NCI-H2196 (cell line): Measurements from ENCODE around the gene NDUFA13.

Experiments
- DNase-seq: peaks from one replicate; lab custom pipeline; 2025; ENCODE audit not compliant: unreplicated experiment; lab: John Stamatoyannopoulos, UW

The NDUFA13 gene

DNA sequence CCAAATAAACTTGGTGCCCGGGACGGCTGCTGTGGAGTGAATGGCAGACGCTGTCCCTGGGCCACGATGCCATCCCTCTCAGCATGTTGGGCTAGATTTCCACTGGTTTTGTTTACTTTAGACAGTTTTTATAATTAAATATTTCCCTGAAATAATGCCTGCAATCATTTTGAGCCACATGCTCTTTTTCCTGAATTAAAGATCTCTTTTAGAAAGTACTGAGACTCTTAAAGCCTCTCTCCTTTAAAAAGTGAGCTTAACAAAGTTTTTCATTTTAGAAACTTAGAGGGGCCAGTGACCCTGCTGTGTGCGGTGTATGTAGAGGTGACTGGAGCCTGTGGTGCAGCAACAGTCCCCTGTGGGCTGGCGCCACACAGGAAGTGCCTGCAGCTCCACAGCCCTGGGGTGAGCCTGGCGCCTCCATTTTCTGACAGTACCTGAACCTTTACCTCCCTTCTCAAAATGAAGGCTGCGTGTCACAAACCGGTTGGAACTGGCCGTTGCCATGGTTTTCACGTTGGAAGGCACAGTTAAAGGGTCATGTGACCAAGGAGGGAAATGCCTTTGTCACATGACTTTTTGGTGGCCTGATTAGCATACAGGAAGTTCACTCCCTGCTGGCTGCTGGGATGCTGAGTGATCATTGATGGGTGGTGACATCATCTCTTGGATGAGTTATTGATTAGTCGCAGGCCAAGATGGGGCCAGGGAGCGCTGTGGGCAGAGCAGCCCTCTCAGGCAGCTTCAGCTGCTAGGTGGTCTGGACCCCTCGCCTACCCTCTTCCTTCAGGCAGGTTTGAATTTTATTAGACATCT, 26.9 kb upstream of the NDUFA13 start:
- DNase-seq, result peak; percentile 95

DNA sequence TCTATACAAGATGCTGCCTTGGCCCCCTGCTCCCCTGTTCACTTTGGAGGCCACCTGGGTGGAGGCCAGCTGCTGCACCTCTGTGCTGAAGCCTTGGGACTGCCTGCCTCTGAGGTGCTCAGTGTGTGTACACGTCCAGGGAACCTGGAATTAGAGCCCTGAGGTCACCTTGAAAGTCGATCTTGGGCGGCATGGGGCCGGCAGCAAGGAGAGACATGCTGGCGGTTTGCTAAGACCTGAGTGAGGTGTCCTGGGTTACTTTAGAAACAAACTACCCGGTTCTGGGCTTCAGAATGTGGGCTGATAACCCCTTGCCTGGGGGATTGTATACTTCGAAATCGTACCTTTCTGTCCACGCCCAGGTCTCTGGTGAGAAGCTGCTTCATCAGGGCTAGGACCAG, 26.2 kb upstream of the NDUFA13 start:
- no peak for DNase-seq

DNA sequence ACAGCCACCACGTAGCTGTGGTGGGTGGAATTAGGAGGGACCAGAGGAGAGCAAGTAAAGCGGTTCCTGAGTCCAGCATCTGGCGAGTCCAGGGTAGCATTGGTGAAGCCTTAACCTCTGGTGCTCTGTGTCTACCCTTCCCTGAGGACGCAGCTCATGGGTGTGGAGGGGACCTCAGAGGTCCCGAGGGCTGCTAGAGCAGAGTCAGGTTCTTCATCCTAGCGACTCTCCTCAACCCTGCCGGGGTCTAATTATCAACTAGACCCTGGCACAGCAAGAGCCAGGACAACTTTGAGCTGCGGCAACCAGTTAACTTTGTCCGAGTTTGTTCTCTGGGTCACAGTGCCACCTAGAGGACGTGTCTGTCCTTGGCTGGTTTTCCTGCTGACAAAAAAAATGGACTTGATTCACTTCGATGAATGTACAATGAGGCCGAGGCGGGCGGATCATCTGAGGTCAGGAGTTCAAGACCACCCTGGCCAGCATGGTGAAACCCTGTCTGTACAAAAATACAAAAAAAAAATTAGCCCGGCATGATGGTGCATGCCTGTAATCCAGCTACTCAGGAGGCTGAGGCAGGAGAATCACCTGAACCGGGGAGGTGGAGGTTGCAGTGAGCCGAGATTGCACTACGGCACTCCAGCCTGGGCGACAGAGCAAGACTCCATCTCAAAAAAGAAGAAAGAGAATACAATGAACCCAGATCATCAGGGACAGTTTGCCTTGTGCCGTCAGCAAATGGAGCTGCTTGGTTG, 25.6 kb upstream of the NDUFA13 start:
- peak; percentile 75 for DNase-seq

DNA sequence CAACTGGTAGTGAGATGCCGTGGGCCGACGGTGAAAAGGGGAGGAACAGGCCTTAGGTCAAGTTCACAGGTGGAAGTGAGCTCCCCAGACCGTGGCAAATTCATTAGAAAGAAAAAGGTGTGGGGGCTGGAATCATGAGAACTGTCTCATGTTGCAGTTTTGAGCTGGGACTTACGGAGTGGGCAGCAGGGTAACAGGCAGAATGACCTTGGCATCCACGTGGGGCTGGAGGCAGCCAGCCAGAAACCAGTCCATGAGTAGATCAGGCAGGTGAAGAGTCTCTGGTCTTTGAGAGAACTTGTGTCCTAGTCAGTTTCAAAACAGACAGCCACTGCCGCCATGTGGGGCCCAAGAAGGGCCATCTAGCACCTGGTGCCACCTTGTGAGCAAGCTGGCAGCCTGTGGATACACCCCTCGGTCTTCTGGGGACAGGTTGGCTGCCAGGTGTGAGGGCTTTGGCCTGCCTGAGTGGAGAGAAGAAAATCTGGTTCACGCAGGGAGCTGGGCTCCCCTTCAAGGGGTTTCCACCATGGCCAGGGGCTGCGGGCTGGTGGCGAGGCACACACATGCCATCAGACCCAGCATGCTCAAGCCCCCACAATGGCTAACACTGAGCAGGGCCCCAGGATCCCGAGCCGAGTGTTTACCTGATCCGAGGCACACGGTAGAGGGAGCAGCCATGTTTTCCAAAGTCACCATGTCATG, 24.6 kb upstream of the NDUFA13 start:
- DNase-seq, result no peak

DNA sequence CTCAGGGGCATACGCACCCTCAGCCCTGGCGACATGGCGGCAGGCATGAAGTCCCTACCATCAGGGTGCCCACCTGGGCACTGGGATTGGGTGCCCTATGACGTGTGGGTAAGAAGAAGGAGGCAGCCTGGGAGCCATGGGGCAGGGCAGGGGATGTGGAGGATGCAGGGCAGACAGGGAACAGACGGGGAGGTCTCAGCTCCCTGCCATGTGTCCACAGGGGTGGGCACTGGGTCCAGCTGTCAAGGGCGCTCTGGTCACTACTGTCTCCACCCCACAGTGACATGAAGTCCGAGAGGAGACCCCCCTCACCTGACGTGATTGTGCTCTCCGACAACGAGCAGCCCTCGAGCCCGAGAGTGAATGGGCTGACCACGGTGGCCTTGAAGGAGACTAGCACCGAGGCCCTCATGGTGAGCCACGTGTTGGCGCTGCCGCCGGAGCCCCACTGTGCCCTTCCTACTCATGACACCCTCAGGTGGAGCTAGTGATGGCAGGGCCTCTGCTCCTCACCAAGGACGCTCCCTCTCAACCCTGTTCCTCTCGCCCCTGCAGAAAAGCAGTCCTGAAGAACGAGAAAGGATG, 23.9 kb upstream of the NDUFA13 start:
- no peak for DNase-seq

DNA sequence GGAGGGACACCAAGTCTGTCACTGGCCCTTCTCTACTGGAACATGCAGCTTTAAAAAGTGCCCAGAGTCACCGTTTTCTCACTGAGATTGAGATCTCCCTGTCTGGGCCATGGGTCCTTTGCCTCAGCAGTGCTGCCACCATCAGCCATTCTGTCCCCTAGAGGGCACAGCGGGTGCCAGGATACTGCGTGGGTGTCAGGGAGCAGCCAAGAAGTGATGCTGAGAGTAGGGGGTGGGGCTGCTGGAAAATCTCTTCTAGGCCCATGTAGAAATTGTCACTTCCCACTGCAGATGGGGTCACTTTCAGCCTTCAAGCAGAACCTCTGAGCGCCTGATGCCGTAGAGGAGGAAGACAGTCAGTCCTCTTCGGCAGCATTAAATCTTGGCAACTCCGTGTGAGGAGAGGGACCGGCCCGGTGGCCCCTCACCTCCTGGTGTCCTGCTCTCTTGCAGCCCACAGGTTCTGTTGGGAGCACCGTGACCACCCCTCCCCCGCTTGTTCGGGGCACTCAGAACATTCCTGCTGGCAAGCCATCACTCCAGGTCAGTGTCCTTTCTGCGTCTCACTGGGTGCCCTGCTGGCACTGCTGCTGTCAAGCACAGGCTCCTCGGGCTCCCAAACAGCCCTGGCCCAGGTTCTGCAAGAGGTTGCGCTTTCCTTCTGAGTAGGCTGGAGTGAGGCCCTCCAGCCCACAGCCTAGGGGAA, 22.0 kb upstream of the NDUFA13 start:
- DNase-seq, result no peak

DNA sequence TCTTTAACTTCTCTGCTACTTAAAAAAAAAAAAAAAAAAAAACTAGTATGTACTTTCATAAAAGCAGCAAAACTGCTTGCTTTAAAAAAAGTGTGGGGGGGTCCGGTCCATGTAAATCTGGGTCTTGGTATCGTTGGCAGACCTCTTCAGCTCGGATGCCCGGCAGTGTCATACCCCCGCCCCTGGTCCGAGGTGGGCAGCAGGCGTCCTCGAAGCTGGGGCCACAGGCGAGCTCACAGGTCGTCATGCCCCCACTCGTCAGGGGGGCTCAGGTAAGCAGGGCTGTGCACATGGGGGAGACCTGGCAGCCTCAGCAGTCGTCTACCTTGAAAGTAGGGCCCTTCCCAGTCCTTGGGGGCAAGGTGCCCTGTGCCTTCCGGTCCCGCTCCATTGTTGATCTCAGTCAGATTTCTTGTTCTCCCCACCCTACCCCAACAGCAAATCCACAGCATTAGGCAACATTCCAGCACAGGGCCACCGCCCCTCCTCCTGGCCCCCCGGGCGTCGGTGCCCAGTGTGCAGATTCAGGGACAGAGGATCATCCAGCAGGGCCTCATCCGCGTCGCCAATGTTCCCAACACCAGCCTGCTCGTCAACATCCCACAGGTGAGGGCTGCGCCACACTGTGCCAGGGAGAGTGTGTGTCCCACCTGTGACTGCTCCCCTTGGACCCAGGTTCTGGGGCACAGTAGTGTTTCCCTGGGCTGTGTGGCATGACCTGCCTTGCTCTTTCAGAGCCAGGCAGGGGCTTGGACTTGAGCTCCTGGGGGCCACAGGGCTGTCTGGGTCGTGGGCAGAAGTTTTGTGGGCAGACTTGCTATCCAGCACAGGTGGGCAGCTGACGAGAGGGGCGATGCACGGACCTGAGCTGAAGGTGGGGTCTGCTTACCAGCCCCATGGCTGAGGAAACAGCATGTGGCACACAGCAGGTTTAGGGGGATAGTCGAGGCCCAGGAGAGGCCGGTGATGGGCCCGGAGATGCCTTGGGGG, 20.1 kb upstream of the NDUFA13 start:
- no peak for DNase-seq

DNA sequence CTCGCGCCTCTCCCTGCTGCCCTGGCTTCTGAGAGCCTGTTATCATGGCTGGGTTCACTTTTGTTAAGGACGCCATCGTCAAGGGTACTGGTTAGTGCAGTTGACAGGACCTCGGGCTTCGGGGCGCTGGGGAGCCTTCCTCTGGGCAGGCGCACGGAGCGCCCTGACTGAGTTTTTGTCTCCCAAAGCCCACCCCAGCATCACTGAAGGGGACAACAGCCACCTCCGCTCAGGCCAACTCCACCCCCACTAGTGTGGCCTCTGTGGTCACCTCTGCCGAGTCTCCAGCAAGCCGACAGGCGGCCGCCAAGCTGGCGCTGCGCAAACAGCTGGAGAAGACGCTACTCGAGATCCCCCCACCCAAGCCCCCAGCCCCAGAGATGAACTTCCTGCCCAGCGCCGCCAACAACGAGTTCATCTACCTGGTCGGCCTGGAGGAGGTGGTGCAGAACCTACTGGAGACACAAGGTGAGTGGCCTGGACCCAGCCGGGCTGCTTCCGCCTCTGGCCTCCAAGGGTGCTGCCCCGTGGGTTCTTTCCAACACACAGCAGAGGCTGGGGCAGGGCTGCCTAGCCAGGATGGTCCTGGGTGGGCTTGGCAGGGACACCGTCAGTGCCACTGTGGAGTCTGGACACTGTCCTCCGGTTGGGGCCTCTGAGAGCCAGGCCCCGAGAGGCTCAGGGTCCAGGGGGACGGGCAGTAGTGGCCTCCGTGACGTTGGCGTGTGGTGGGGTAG, 17.6 kb upstream of the NDUFA13 start:
- DNase-seq, result no peak

DNA sequence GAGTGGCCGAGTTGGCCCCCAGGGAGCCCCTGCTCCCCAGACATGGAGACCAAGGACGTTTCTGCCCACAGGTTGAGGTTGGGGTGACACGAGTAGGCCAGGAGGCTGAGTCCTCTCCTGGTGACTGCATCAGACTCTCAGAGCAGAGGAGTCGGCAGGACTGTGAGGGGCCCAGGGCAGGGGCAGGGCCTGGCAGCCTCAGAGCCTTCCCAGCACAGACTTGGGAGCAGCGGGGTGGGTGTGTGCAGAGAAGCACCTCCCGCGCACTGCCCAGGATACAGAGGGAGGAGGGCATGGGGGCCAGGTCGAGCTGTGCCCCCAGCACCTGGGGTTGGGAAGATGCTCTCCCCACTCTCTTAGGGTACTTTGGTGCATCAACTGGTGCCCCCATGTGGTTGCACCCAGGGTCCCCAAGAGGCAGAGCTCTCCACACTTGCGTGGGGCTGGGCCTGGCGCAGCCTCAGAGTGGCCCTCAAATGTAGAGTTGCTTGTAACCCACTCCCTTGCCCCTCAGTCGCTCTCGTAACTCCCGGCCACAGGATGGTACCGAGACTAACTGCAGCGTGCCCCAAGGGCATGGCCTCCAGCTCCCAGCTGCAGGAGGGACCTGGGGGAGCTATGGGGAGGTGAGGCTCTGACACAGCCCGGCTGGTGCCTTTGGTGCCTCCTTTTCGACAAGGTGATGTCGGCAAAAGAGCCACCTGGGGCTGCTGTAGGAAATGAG, 16.6 kb upstream of the NDUFA13 start:
- DNase-seq, result no peak

DNA sequence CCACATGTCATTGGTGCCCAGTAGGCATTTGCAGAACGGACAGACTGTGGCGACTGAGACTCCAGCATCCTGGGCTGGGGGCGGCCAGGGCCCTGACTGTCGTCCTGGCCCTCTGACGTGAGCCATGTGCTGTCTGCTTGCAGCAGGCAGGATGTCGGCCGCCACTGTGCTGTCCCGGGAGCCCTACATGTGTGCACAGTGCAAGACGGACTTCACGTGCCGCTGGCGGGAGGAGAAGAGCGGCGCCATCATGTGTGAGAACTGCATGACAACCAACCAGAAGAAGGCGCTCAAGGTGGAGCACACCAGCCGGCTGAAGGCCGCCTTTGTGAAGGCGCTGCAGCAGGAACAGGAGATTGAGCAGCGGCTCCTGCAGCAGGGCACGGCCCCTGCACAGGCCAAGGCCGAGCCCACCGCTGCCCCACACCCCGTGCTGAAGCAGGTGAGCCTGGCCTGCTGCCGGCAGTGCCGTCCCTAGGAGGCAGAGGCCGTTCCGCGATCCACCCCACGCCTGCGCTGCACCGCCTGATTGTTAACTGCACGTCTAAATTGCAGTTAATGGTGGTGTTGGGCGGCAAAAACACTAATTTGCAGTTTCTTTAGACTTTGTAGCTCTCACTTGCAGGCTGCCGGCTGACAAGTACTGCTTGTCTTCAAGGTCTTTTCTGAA, 14.9 kb upstream of the NDUFA13 start:
- DNase-seq, result no peak

DNA sequence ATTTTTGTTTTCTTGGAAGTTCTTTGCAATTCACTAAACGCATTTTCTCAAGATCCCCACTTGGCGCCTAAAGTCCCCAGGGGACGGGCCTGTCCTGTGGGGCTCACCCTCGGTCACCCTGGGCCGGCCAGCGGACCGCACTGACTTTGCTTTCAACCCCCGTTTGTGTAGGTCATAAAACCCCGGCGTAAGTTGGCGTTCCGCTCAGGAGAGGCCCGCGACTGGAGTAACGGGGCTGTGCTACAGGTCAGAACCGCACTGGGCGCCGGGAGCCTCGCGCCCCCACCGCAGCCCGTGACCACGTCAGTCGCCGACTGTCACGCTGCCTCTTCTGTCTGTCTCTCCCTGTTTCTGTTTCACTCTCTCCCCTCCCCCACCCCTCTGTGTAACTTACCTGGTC, 14.2 kb upstream of the NDUFA13 start:
- no peak for DNase-seq

DNA sequence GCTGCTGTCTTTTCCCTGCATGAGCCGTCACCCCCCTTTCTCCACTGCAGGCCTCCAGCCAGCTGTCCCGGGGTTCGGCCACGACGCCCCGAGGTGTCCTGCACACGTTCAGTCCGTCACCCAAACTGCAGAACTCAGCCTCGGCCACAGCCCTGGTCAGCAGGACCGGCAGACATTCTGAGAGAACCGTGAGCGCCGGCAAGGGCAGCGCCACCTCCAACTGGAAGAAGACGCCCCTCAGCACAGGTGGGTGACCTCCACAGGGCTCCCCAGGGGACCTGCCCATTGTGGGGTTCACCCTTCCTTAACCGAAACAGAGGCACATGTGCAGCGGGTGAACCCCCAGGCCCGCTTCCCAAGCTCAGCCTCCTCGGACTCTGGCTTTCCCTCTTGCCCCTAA, 13.7 kb upstream of the NDUFA13 start:
- no peak for DNase-seq

DNA sequence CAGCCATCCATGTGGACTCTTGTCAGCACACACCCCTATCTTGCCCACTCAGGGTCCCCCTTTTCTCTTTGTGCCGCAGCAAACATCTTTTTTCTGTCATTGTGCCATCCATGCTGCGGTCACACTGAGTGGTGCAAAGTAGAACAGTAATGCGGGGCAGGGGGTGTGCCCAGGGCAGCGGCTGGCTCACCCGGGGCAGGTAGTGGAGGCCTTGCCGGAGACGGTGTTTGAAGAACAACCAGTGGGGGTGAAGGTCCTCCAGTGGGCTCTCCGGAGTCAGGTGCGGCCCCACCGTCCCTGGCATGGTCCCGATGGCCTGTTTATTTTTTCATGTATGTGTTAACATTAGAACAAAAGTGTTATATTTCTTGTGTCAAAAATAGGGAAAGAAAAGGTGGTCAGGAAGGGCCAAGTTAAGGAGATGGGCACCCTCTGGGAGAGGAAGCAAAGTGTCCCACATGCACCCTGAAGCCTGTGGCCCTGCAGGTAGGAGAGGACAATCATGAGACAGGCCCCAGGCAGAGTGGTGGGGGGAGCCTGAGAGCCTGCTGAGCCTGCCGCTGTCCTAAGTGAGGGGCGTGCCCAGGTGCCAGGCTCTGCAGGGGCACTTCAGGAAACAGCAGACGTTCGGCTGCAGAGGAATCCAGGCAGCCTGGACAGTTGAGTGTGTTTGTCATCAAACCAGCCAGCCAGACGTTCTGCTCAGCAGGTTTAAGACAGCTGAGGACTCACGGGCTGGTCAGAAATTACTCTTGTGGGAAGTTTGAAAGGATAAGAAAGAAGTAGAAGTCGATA, 13.0 kb upstream of the NDUFA13 start:
- no peak for DNase-seq

DNA sequence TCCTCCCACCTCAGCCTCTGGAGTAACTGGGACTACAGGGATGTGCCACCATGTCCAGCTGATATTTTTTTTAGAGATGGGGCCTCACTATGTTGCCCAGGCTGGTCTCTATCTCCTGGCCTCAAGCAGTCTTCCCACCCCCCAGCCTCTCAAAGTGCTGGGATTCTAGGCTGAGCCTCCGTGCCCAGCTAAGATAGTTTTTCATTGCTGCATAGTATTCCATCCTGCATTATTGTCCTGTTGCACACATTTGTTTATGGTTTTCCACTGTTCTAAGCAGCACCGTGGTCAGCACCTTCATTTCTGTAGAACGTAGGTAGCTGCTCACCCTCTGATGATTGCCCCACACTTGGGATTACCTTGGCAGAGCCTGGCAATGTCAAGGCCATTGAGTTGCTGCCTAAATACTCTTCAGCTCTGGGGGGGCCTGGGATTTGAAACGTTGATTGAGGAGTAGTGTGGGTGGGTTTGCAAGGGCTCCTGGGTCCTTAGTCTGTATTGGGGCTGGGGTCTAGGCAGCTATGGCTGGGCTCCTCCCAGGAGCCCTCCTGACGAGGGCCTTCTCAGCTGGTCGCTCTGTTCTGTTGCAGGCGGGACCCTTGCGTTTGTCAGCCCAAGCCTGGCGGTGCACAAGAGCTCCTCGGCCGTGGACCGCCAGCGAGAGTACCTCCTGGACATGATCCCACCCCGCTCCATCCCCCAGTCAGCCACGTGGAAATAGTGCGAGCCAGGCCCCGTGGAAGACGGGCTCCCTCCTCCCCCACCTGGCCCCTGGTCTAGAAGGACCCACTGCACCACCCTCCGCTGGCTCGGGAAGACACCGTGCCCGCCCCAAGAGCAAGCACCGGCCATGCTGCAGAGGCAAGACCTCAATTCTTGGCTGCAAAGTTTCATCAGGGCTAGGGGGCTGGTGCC, 11.0 kb upstream of the NDUFA13 start:
- DNase-seq, result no peak

DNA sequence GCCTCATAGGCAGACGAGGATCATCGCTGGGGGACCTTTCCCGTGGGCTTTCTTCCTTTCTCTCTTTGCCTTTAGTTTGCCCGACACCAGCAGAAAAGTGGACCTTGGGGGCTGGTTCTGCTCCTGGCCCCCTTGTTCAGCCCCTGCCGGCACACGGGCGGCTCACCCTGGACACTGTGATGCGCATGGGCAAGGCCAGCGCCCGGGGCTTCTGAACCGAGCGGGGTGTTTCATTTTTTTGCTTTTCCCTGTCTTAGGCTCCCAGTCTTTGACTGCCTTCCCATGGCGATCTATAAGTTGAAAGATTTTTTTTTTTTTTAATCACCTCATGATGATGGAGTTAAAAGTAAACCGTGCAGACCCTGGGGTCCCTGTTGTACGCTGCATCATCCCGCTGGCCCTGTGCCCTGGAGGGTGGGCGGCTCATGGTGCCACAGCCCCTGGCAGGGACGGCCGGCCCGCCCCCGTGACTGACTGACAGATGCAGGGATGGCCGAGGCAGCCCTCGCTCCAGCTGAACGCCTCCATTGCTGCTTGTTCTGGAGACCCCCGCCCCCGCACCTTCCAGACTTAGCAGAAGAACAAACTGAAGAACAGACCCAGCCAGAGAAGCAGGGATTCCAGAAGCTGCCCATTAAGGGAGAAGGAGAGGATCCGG, 10.2 kb upstream of the NDUFA13 start:
- DNase-seq, result no peak
